HG02763 (cell line): ENCODE results near the gene CTNNB1.
"Not testable (repeated sequence)": the region's sequence is repeated elsewhere in the genome, so short reads cannot be mapped to it uniquely, and the experiment has no call there.

Experiments
- ATAC-seq: cut with Tn5 transposase; IDR thresholded peaks from one replicate; pipeline ENCODE4 v1.9.1; 2021; ENCODE audit warnings: mild to moderate bottlenecking, moderate library complexity; ENCODE audit not compliant: unreplicated experiment

The CTNNB1 gene

GRCh38 chr3:41248525-41248924 lies 49.2 kb downstream of the CTNNB1 start:
- no peak for ATAC-seq

- ATAC-seq, result no peak
Measured at GRCh38 chr3:41249318-41249717, 50.0 kb downstream of the CTNNB1 start.

- no peak for ATAC-seq
Measured at GRCh38 chr3:41250825-41251224, 51.5 kb downstream of the CTNNB1 start.

GRCh38 chr3:41251593-41251992 lies 52.3 kb downstream of the CTNNB1 start:
- ATAC-seq, result no peak

GRCh38 chr3:41258239-41258800 lies 59.0 kb downstream of the CTNNB1 start:
- no peak for ATAC-seq

- ATAC-seq, result no peak
Measured at GRCh38 chr3:41259449-41260062, 60.3 kb downstream of the CTNNB1 start.

GRCh38 chr3:41260063-41260450 lies 60.8 kb downstream of the CTNNB1 start:
- no peak for ATAC-seq

GRCh38 chr3:41265011-41265545 lies 65.8 kb downstream of the CTNNB1 start:
- no peak for ATAC-seq

- ATAC-seq, result no peak
Measured at GRCh38 chr3:41265823-41266273, 66.5 kb downstream of the CTNNB1 start.

- ATAC-seq, result no peak
Measured at GRCh38 chr3:41267975-41268640, 68.8 kb downstream of the CTNNB1 start.

GRCh38 chr3:41272667-41273066 lies 73.4 kb downstream of the CTNNB1 start:
- no peak for ATAC-seq

GRCh38 chr3:41274944-41275668 lies 75.8 kb downstream of the CTNNB1 start:
- no peak for ATAC-seq

- no peak for ATAC-seq
Measured at GRCh38 chr3:41276191-41276590, 76.9 kb downstream of the CTNNB1 start.

- no peak for ATAC-seq
Measured at GRCh38 chr3:41277790-41278465, 78.6 kb downstream of the CTNNB1 start.

GRCh38 chr3:41284934-41285333 lies 85.6 kb downstream of the CTNNB1 start:
- not testable (repeated sequence) for ATAC-seq

- ATAC-seq, result no peak
Measured at GRCh38 chr3:41286305-41286704, 87.0 kb downstream of the CTNNB1 start.

- no peak for ATAC-seq
Measured at GRCh38 chr3:41288785-41289184, 89.5 kb downstream of the CTNNB1 start.
